ENCODE data around the gene C22orf31. TPM values are rescaled to one million over a fixed set of nuclear protein-coding genes. Genes with fewer than 3 reads are reported as not detected.

C22orf31 gene
- total RNA-seq, 1 experiment from 2014 or later, result not detected

DNA sequence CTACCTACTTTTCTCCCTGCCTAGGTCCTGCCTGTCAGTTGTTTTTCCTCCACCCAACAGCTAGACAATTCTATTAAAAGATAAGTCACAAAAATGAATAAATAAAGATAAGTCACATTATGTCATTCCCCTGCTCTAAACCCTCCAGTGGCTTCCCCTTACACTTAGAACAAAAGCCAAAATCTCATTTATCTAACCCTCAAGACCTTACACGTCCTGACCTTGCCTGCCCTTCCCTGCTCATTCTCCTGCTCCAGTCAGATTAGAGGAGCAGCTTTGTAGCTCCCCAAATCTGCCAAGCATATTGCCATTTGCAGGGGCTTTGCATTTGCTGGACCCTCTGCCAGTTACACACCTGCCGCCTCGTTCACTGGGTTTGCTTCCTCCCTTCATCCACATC, 27.9 kb upstream of the C22orf31 start:
- BruUV-seq (replicated peaks), result no TSS peak

DNA sequence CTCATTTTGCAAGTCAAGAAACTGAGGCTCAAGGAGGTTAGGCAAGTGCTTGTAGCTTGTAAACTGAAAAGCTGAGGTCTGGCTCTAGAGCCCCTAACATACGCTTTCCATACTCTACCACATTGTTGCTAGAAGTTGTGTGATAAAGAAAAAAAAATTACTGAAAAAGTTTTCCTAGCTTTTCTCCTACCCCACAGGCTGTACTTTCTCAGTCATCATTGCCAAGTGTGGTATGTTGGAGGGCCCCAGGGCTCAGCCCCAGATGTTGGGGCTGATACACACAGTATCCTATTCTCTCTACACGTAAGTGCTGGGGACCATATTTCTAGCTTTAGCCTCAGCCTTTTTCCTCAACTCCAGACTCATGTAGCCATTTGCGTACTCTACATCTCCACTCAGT, 27.2 kb upstream of the C22orf31 start:
- ChIA-PET POLR2A (no interaction called here), CTCF (no interaction called here)
- TF ChIP-seq, protein P1, sequence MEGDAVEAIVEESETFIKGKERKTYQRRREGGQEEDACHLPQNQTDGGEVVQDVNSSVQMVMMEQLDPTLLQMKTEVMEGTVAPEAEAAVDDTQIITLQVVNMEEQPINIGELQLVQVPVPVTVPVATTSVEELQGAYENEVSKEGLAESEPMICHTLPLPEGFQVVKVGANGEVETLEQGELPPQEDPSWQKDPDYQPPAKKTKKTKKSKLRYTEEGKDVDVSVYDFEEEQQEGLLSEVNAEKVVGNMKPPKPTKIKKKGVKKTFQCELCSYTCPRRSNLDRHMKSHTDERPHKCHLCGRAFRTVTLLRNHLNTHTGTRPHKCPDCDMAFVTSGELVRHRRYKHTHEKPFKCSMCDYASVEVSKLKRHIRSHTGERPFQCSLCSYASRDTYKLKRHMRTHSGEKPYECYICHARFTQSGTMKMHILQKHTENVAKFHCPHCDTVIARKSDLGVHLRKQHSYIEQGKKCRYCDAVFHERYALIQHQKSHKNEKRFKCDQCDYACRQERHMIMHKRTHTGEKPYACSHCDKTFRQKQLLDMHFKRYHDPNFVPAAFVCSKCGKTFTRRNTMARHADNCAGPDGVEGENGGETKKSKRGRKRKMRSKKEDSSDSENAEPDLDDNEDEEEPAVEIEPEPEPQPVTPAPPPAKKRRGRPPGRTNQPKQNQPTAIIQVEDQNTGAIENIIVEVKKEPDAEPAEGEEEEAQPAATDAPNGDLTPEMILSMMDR (IDR thresholded peaks at IDR 0.05), result no peak
- TF ChIP-seq SIN3A (IDR thresholded peaks at IDR 0.05; ENCODE audit: borderline replicate concordance, insufficient read depth, low read depth, low read length) (no peak), POLR2AphosphoS5 (IDR thresholded peaks at IDR 0.05; ENCODE audit: low read depth, low read length) (no peak), TCF7L2 (IDR thresholded peaks at IDR 0.05; ENCODE audit: low read depth, low read length) (no peak)
- TF ChIP-seq, protein P2, sequence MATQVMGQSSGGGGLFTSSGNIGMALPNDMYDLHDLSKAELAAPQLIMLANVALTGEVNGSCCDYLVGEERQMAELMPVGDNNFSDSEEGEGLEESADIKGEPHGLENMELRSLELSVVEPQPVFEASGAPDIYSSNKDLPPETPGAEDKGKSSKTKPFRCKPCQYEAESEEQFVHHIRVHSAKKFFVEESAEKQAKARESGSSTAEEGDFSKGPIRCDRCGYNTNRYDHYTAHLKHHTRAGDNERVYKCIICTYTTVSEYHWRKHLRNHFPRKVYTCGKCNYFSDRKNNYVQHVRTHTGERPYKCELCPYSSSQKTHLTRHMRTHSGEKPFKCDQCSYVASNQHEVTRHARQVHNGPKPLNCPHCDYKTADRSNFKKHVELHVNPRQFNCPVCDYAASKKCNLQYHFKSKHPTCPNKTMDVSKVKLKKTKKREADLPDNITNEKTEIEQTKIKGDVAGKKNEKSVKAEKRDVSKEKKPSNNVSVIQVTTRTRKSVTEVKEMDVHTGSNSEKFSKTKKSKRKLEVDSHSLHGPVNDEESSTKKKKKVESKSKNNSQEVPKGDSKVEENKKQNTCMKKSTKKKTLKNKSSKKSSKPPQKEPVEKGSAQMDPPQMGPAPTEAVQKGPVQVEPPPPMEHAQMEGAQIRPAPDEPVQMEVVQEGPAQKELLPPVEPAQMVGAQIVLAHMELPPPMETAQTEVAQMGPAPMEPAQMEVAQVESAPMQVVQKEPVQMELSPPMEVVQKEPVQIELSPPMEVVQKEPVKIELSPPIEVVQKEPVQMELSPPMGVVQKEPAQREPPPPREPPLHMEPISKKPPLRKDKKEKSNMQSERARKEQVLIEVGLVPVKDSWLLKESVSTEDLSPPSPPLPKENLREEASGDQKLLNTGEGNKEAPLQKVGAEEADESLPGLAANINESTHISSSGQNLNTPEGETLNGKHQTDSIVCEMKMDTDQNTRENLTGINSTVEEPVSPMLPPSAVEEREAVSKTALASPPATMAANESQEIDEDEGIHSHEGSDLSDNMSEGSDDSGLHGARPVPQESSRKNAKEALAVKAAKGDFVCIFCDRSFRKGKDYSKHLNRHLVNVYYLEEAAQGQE (IDR thresholded peaks at IDR 0.05; ENCODE audit: insufficient read depth in 1 of 2, low read depth in 2 of 2, low read length in 1 of 2), result no peak
- H3K9me3 ChIP-seq (ENCODE audit: control insufficient read depth, insufficient read depth, low read depth, low read length), result no peaks in the 10 kb centered on the region
- no peaks in the 10 kb centered on the region for H3K27me3 ChIP-seq (ENCODE audit: control insufficient read depth, insufficient read depth, low read length)
- intact Hi-C loops (cut with micrococcal nuclease; ENCODE audit: unreplicated experiment), result no loop called here
- no peaks in the 10 kb centered on the region for H3K4me1 ChIP-seq (ENCODE audit: control insufficient read depth, insufficient read depth, low read length)
- DNase-seq (ENCODE audit: low read depth, low spot score), result no peak
- H3K27ac ChIP-seq (ENCODE audit: low read length), result no peak overlapping the region
- no peaks in the 10 kb centered on the region for H3K36me3 ChIP-seq (ENCODE audit: control insufficient read depth, insufficient read depth, low read length)
- no peak overlapping the region for H3K4me3 ChIP-seq (ENCODE audit: low read depth in 2 of 2, low read length in 2 of 2)
- BruUV-seq (replicated peaks), result no TSS peak
- in situ Hi-C loops (cut with HindIII; ENCODE audit: low pct_unique_long_range_greater_than_20kb, low sequenced_read_pairs), result no loop called here
- ATAC-seq, result no peak

More for the DNA sequence above, 27.9 kb upstream of the C22orf31 start:
- no peak for ATAC-seq
- Histone ChIP-seq H3K36me3 (ENCODE audit: control insufficient read depth, insufficient read depth, low read length) (no peaks in the 10 kb centered on the region), H3K9me3 (ENCODE audit: control insufficient read depth, insufficient read depth, low read depth, low read length) (no peaks in the 10 kb centered on the region), H3K4me3 (ENCODE audit: low read depth in 2 of 2, low read length in 2 of 2) (no peak overlapping the region), H3K27me3 (ENCODE audit: control insufficient read depth, insufficient read depth, low read length) (no peaks in the 10 kb centered on the region), H3K27ac (ENCODE audit: low read length) (no peak overlapping the region), H3K4me1 (ENCODE audit: control insufficient read depth, insufficient read depth, low read length) (no peaks in the 10 kb centered on the region)
- POLR2A ChIA-PET, result no interaction called here
- intact Hi-C loops (cut with micrococcal nuclease; ENCODE audit: unreplicated experiment), result no loop called here
- CTCF ChIA-PET, result no interaction called here
- in situ Hi-C loops (cut with HindIII; ENCODE audit: low pct_unique_long_range_greater_than_20kb, low sequenced_read_pairs), result no loop called here
- TF ChIP-seq SIN3A (IDR thresholded peaks at IDR 0.05; ENCODE audit: borderline replicate concordance, insufficient read depth, low read depth, low read length) (no peak), TCF7L2 (IDR thresholded peaks at IDR 0.05; ENCODE audit: low read depth, low read length) (no peak), POLR2AphosphoS5 (IDR thresholded peaks at IDR 0.05; ENCODE audit: low read depth, low read length) (no peak)
- TF ChIP-seq, protein P2 (IDR thresholded peaks at IDR 0.05; ENCODE audit: insufficient read depth in 1 of 2, low read depth in 2 of 2, low read length in 1 of 2), result no peak
- TF ChIP-seq, protein P1 (IDR thresholded peaks at IDR 0.05), result no peak
- no peak for DNase-seq (ENCODE audit: low read depth, low spot score)

Measured in Panc1 (cell line).